Loucy (cell line): Measurements from ENCODE around the gene COL11A2.
A peak's percentile ranks its signal among the peaks of the same experiment; 100 is the strongest.

ENCODE experiments used
- H2AFZ ChIP-seq: fragments of 200-600 bp; sonication (generic); 2 replicates; pipeline ENCODE4 v1.6.0; 2016; ENCODE audit warnings: antibody characterized with exemption, mild to moderate bottlenecking, low read length, moderate library complexity
- H3F3A ChIP-seq: fragments of 200-600 bp; 2 replicates; pipeline ENCODE4 v1.6.0; 2016; ENCODE audit warnings: antibody characterized with exemption, low read depth, mild to moderate bottlenecking
- H3K27me3 ChIP-seq: fragments of 200-600 bp; sonication (generic); 2 replicates; pipeline ENCODE4 v1.6.1; 2014; ENCODE audit warnings: low read length, mild to moderate bottlenecking; ENCODE audit not compliant: insufficient read depth, poor library complexity, severe bottlenecking
- H3K36me3 ChIP-seq: fragments of 200-600 bp; sonication (generic); 2 replicates; pipeline ENCODE4 v1.6.1; 2016; ENCODE audit warnings: low read length; ENCODE audit not compliant: insufficient read depth
- H3K4me1 ChIP-seq: fragments of 200-600 bp; sonication (generic); 2 replicates; pipeline ENCODE4 v1.5.1; 2014; ENCODE audit warnings: low read length, mild to moderate bottlenecking; ENCODE audit not compliant: insufficient read depth, poor library complexity, severe bottlenecking
- H3K4me2 ChIP-seq: fragments of 200-600 bp; sonication (generic); 2 replicates; pipeline ENCODE4 v1.6.0; 2014; ENCODE audit warnings: antibody characterized with exemption, low read length, low read depth, mild to moderate bottlenecking; ENCODE audit not compliant: poor library complexity, severe bottlenecking
- H3K4me3 ChIP-seq: fragments of 200-600 bp; sonication (generic); 2 replicates; pipeline ENCODE4 v1.5.1; 2014; ENCODE audit warnings: low read length, mild to moderate bottlenecking, mixed read lengths; ENCODE audit not compliant: poor library complexity, severe bottlenecking
- H3K79me2 ChIP-seq: fragments of 200-600 bp; sonication (generic); 2 replicates; pipeline ENCODE4 v1.6.1; 2014; ENCODE audit warnings: low read length; ENCODE audit not compliant: insufficient read depth
- H3K9ac ChIP-seq: fragments of 200-600 bp; sonication (generic); 2 replicates; pipeline ENCODE4 v1.6.0; 2014; ENCODE audit warnings: mild to moderate bottlenecking, low read depth, low read length, moderate library complexity; ENCODE audit not compliant: poor library complexity, severe bottlenecking
- H3K9me2 ChIP-seq: fragments of 200-600 bp; sonication (generic); replicated peaks from 2 replicates; pipeline ENCODE4 v1.6.1; 2016; ENCODE audit warnings: low read depth, low read length, mixed read lengths
- H3K9me3 ChIP-seq: fragments of 200-600 bp; sonication (generic); 2 replicates; pipeline ENCODE4 v1.6.1; 2014; ENCODE audit warnings: mild to moderate bottlenecking, antibody characterized with exemption, low read length, low read depth; ENCODE audit not compliant: insufficient read depth
- H4K20me1 ChIP-seq: fragments of 200-600 bp; sonication (generic); 2 replicates; pipeline ENCODE4 v1.6.0; 2014; ENCODE audit warnings: antibody characterized with exemption, low read length, mild to moderate bottlenecking; ENCODE audit not compliant: insufficient read depth, poor library complexity, severe bottlenecking
- EZH2phosphoT487 ChIP-seq: fragments of 200-600 bp; IDR thresholded peaks from 2 replicates; pipeline ENCODE4 v1.6.1; 2018; ENCODE audit warnings: antibody characterized with exemption, mild to moderate bottlenecking, moderate library complexity, borderline replicate concordance
- TF ChIP-seq, protein P1 (sequence below): fragments of 200-600 bp; sonication (generic); conservative IDR thresholded peaks from 2 replicates; pipeline ENCODE4 v1.5.1; 2014; ENCODE audit warnings: mild to moderate bottlenecking, antibody characterized with exemption, low read length

COL11A2 gene

DNA sequence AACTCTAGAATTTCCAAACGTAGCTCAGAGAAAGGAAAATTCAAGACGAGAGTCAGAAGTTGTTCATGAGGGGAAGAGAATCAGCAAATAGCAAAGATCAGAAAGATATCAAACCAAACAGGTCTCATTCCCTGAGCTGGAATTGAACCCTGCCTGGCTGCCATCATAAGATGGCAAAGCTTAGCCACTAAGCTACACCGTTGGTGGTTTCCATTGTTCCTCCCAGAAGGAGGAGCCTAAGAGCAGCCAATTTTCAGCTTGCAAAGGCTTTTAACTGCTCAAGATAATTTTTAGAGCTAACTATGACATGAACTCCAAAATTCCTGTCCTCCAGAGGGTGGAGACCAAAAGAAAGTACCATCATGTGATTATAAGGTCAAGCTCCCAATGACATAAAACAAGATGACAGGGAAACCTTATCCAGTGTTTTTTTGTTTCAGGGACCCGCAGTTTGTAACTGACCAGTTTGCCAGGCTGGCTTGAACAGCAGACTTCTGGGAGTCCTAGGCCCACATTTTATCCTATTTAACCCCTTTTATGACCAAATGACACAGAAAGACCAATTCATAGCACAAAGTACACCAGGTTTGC is 55.9 kb downstream of the COL11A2 start:
- Histone ChIP-seq H3K4me2 (no peak overlapping the region), H4K20me1 (no peaks in the 10 kb centered on the region), H3K27me3 (no peaks in the 10 kb centered on the region), H3K4me3 (no peak overlapping the region), H3K9me2 (no peaks in the 10 kb centered on the region), H3F3A (no peaks in the 10 kb centered on the region), H3K9ac (no peak overlapping the region), H3K36me3 (no peaks in the 10 kb centered on the region), H2AFZ (0 out of 2 replicates have a peak overlapping the region, but pooled peaks have one; percentile 64), H3K9me3 (no peaks in the 10 kb centered on the region), H3K4me1 (peaks cover 4% of the 10 kb centered on the region), H3K79me2 (no peaks in the 10 kb centered on the region)
- TF ChIP-seq, protein P1, sequence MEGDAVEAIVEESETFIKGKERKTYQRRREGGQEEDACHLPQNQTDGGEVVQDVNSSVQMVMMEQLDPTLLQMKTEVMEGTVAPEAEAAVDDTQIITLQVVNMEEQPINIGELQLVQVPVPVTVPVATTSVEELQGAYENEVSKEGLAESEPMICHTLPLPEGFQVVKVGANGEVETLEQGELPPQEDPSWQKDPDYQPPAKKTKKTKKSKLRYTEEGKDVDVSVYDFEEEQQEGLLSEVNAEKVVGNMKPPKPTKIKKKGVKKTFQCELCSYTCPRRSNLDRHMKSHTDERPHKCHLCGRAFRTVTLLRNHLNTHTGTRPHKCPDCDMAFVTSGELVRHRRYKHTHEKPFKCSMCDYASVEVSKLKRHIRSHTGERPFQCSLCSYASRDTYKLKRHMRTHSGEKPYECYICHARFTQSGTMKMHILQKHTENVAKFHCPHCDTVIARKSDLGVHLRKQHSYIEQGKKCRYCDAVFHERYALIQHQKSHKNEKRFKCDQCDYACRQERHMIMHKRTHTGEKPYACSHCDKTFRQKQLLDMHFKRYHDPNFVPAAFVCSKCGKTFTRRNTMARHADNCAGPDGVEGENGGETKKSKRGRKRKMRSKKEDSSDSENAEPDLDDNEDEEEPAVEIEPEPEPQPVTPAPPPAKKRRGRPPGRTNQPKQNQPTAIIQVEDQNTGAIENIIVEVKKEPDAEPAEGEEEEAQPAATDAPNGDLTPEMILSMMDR, result no peak
- TF ChIP-seq EZH2phosphoT487, result no peak

DNA sequence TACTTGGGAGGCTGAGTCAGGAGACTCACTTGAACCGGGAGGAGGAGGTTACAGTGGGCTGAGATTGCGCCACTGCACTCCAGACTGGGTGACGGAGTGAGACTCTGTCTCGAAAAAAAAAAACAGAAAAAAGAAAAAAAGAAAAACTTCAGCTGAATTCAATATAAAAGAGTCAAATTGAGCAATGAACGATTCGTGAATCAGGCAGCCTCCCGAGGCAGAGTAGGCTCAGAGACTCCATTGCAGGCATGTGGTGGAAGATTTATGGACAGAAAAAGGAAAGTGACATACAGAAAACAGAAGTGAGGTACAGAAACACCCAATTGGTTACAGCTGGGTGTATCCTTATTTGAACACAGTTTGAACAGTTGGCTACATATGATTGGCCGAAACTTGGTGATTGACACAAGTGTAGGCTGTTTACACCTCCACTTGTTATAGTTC is 60.2 kb downstream of the COL11A2 start:
- H3F3A ChIP-seq, result no peaks in the 10 kb centered on the region
- peaks cover 7% of the 10 kb centered on the region for H3K27me3 ChIP-seq
- H2AFZ ChIP-seq, result no peak overlapping the region
- no peak for TF ChIP-seq EZH2phosphoT487
- TF ChIP-seq, protein P1, result no peak
- H3K9me3 ChIP-seq, result no peaks in the 10 kb centered on the region
- H3K4me2 ChIP-seq, result no peak overlapping the region
- no peaks in the 10 kb centered on the region for H3K36me3 ChIP-seq
- peaks cover 4% of the 10 kb centered on the region for H3K4me1 ChIP-seq
- no peak overlapping the region for H3K4me3 ChIP-seq
- H3K79me2 ChIP-seq, result no peaks in the 10 kb centered on the region
- no peak overlapping the region for H3K9ac ChIP-seq
- H3K9me2 ChIP-seq, result no peaks in the 10 kb centered on the region
- no peaks in the 10 kb centered on the region for H4K20me1 ChIP-seq

DNA sequence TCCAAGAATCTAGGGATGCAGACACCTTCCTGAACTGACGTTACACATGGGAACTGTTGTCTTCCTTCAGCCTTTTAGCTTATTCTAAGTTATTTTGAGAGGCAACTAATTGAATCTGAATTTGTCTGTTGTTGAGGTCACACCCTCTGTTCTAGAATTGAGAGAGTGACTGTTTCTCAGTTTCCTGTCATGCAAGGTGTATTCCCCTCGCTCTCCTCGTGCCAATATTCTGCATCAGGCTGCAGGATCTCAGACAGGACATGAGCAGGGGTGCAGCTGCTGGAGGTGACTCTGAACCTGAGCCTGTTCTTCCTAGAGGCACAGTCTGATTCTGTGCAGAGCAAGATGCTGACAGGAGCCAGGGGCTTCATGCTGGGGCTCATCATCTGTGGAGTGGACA is 63.9 kb downstream of the COL11A2 start:
- no peak for TF ChIP-seq EZH2phosphoT487
- TF ChIP-seq, protein P1, result no peak
- peaks cover 7% of the 10 kb centered on the region for H3K27me3 ChIP-seq
- H3K79me2 ChIP-seq, result no peaks in the 10 kb centered on the region
- no peak overlapping the region for H3K4me2 ChIP-seq
- no peaks in the 10 kb centered on the region for H3K4me1 ChIP-seq
- H3K9ac ChIP-seq, result no peak overlapping the region
- H3K9me2 ChIP-seq, result no peaks in the 10 kb centered on the region
- no peaks in the 10 kb centered on the region for H3K36me3 ChIP-seq
- no peaks in the 10 kb centered on the region for H4K20me1 ChIP-seq
- H3F3A ChIP-seq, result no peaks in the 10 kb centered on the region
- no peak overlapping the region for H2AFZ ChIP-seq
- no peaks in the 10 kb centered on the region for H3K9me3 ChIP-seq
- H3K4me3 ChIP-seq, result no peak overlapping the region
